K562 (cell line): Measurements from ENCODE around the gene PCK2. TPM values are rescaled to one million over a fixed set of nuclear protein-coding genes. Genes with fewer than 3 reads are reported as not detected.

Experiments
- COPS2 ChIP-seq: fragments of 450-650 bp; conservative IDR thresholded peaks from 2 replicates; pipeline ENCODE4 v1.6.1; 2016; ENCODE audit warnings: mild to moderate bottlenecking, moderate library complexity
- ELK1 ChIP-seq: sonication (generic); formaldehyde crosslinking; IDR thresholded peaks from 2 replicates; pipeline ENCODE4 v1.8.1; 2022; ENCODE audit warnings: missing genetic modification reagents
- FIP1L1 ChIP-seq: fragments of 200-400 bp; formaldehyde crosslinking; IDR thresholded peaks from 2 replicates; pipeline ENCODE4 v1.6.1; 2018; ENCODE audit warnings: mild to moderate bottlenecking, low read depth, low read length; ENCODE audit not compliant: poor library complexity, severe bottlenecking
- HDAC8 ChIP-seq: fragments of 450-650 bp; IDR thresholded peaks from 2 replicates; pipeline ENCODE4 v1.6.1; 2016; ENCODE audit warnings: mild to moderate bottlenecking, missing genetic modification characterization, moderate library complexity, missing compliant biosample characterization
- HMGXB4 ChIP-seq: sonication (generic); formaldehyde crosslinking; IDR thresholded peaks from 2 replicates; pipeline ENCODE4 v1.8.1; 2023; ENCODE audit warnings: mild to moderate bottlenecking, missing genetic modification reagents
- RNF219 ChIP-seq: fragments of 250-450 bp; sonication (Bioruptor Pico); IDR thresholded peaks from 2 replicates; pipeline ENCODE4 v1.5.0; 2022; ENCODE audit warnings: mild to moderate bottlenecking
- SRF ChIP-seq, 2 experiments: fragments of 250-450, 450-650 bp in 1 of 2; sonication (Bioruptor Pico) in 1 of 2; sonication (generic) in 1 of 2; formaldehyde crosslinking; IDR thresholded peaks; 2 replicates each; pipeline versions ENCODE4 v1.5.0 to v1.5.1; 2020 to 2022; ENCODE audit warnings: mild to moderate bottlenecking in 1 of 2, missing genetic modification reagents in 1 of 2
- SUPT5H ChIP-seq: fragments of 450-650 bp; IDR thresholded peaks from 2 replicates; pipeline ENCODE4 v1.6.1; 2016
- TSC22D4 ChIP-seq: fragments of 450-650 bp; IDR thresholded peaks from 2 replicates; pipeline ENCODE4 v1.6.1; 2016; ENCODE audit warnings: missing genetic modification characterization, missing biosample characterization, control low read depth
- USF2 ChIP-seq: sonication (generic); formaldehyde crosslinking; IDR thresholded peaks from 2 replicates; pipeline ENCODE4 v1.5.0; 2020; ENCODE audit warnings: missing genetic modification reagents
- ZBTB9 ChIP-seq: fragments of 450-650 bp; formaldehyde crosslinking; IDR thresholded peaks from 2 replicates; pipeline ENCODE4 v1.4.0; 2020; ENCODE audit warnings: mild to moderate bottlenecking, moderate library complexity
- ZHX1 ChIP-seq: fragments of 150-350 bp; conservative IDR thresholded peaks from 2 replicates; pipeline ENCODE4 v1.6.1; 2014; ENCODE audit warnings: low read length
- ZNF224 ChIP-seq: sonication (generic); formaldehyde crosslinking; IDR thresholded peaks from 2 replicates; pipeline ENCODE4 v1.8.0; 2022; ENCODE audit warnings: mild to moderate bottlenecking, missing genetic modification reagents
- polyA plus RNA-seq, 8 experiments: library from polyadenylated mRNA; depleted of rRNA in 4 of 8; stranded (reverse) in 5 of 8; unstranded in 3 of 8; fragments of >200 nt; fragmentation: Nextera tagmentation in 2 of 8; fragmentation: Illumina TruSeq in 1 of 8; extraction: Ambion mirVana in 2 of 8; extraction: Trizol in 1 of 8; gene quantifications; 2 replicates each; pipeline versions ENCODE4 v1.2.1 to v1.2.3, GENCODE V29; 2011 to 2014; ENCODE audit warnings: inconsistent platforms in 1 of 8, missing spikeins in 1 of 8
- total RNA-seq, 7 experiments: library from RNA; depleted of rRNA in 6 of 7; stranded (reverse); fragments of >200 nt in 6 of 7; fragmentation: Illumina TruSeq in 2 of 7; extraction: Trizol in 2 of 7; gene quantifications; 2 replicates each; pipeline versions ENCODE4 v1.2.1 to v1.2.3, GENCODE V29; 2011 to 2021; ENCODE audit warnings: low replicate concordance in 1 of 7

The PCK2 gene
- total and polyA plus RNA-seq, 9 of the 15 experiments (the other 6 are each of a cell fraction or from before 2014, with no cell fraction given) = 3.3 to 60.9 (median 30.4) TPM

GRCh38 chr14:24113801-24114531 is 19.9 kb downstream of the PCK2 start (continued):
- no peak for TF ChIP-seq RNF219 (CRISPR knock-in tag)
- TF ChIP-seq ZNF224 = no peak
- 0 out of 2 replicates have a peak, but pooled peaks have one; percentile 36 for TF ChIP-seq ZBTB9
- TF ChIP-seq USF2 = no peak
- TF ChIP-seq COPS2 = no peak
- peak; percentile 78 for TF ChIP-seq SUPT5H
- no peak for TF ChIP-seq TSC22D4 (tag)
- no peak for TF ChIP-seq FIP1L1
- TF ChIP-seq HMGXB4 (CRISPR knock-in tag) = no peak
- no peak for TF ChIP-seq HDAC8 (tag)
- no peak for TF ChIP-seq ZHX1
- no peak for TF ChIP-seq ELK1 (CRISPR knock-in tag)
- no peak for TF ChIP-seq SRF (CRISPR knock-in tag; IDR thresholded peaks at IDR 0.05)
